ENCODE results near the gene HFM1.

The HFM1 gene

GRCh38 chr1:91412371-91412770 lies 7.7 kb upstream of the HFM1 start:
- Histone ChIP-seq H3K4me3 (ENCODE audit: low read length in 2 of 2) (no peak overlapping the region), H3K4me1 (ENCODE audit: control insufficient read depth in 2 of 2, insufficient read depth in 2 of 2, low read length in 2 of 2) (no peaks in the 10 kb centered on the region), H3K36me3 (ENCODE audit: control insufficient read depth in 2 of 2, insufficient read depth in 2 of 2, low read length in 2 of 2) (no peaks in the 10 kb centered on the region), H3K9me3 (ENCODE audit: control insufficient read depth in 2 of 2, low read length in 2 of 2) (no peaks in the 10 kb centered on the region), H3K27me3 (ENCODE audit: control insufficient read depth in 2 of 2, insufficient read depth in 2 of 2, low read length in 2 of 2) (peaks cover 0 to 3% of the 10 kb centered on the region in 2 donors), H3K27ac (ENCODE audit: low read depth in 2 of 2, low read length in 2 of 2) (no peak overlapping the region), H3K9ac (ENCODE audit: low read depth in 1 of 2, low read length in 2 of 2) (no peak overlapping the region)

GRCh38 chr1:91406773-91407389 lies 2.2 kb upstream of the HFM1 start:
- no peak overlapping the region for H3K4me3 ChIP-seq (ENCODE audit: low read length in 2 of 2)
- no peak overlapping the region for H3K9ac ChIP-seq (ENCODE audit: low read depth in 1 of 2, low read length in 2 of 2)
- peaks cover 2% of the 10 kb centered on the region in 2 donors for H3K4me1 ChIP-seq (ENCODE audit: control insufficient read depth in 2 of 2, insufficient read depth in 2 of 2, low read length in 2 of 2)
- peaks cover 0 to 4% of the 10 kb centered on the region in 2 donors for H3K27me3 ChIP-seq (ENCODE audit: control insufficient read depth in 2 of 2, insufficient read depth in 2 of 2, low read length in 2 of 2)
- no peak overlapping the region for H3K27ac ChIP-seq (ENCODE audit: low read depth in 2 of 2, low read length in 2 of 2)
- H3K36me3 ChIP-seq (ENCODE audit: control insufficient read depth in 2 of 2, insufficient read depth in 2 of 2, low read length in 2 of 2): no peaks in the 10 kb centered on the region
- H3K9me3 ChIP-seq (ENCODE audit: control insufficient read depth in 2 of 2, low read length in 2 of 2): no peaks in the 10 kb centered on the region

GRCh38 chr1:91402023-91402422 lies 2.6 kb downstream of the HFM1 start:
- no peaks in the 10 kb centered on the region for H3K36me3 ChIP-seq (ENCODE audit: control insufficient read depth in 2 of 2, insufficient read depth in 2 of 2, low read length in 2 of 2)
- peaks cover 0 to 4% of the 10 kb centered on the region in 2 donors for H3K27me3 ChIP-seq (ENCODE audit: control insufficient read depth in 2 of 2, insufficient read depth in 2 of 2, low read length in 2 of 2)
- no peak overlapping the region for H3K27ac ChIP-seq (ENCODE audit: low read depth in 2 of 2, low read length in 2 of 2)
- H3K4me1 ChIP-seq (ENCODE audit: control insufficient read depth in 2 of 2, insufficient read depth in 2 of 2, low read length in 2 of 2): peaks cover 2% of the 10 kb centered on the region in 2 donors
- H3K4me3 ChIP-seq (ENCODE audit: low read length in 2 of 2): no peak overlapping the region
- no peaks in the 10 kb centered on the region for H3K9me3 ChIP-seq (ENCODE audit: control insufficient read depth in 2 of 2, low read length in 2 of 2)
- H3K9ac ChIP-seq (ENCODE audit: low read depth in 1 of 2, low read length in 2 of 2): no peak overlapping the region

GRCh38 chr1:91400133-91400725 lies 4.4 kb downstream of the HFM1 start:
- Histone ChIP-seq H3K36me3 (ENCODE audit: control insufficient read depth in 2 of 2, insufficient read depth in 2 of 2, low read length in 2 of 2) (no peaks in the 10 kb centered on the region), H3K9ac (ENCODE audit: low read depth in 1 of 2, low read length in 2 of 2) (no peak overlapping the region), H3K9me3 (ENCODE audit: control insufficient read depth in 2 of 2, low read length in 2 of 2) (no peaks in the 10 kb centered on the region), H3K27ac (ENCODE audit: low read depth in 2 of 2, low read length in 2 of 2) (no peak overlapping the region), H3K27me3 (ENCODE audit: control insufficient read depth in 2 of 2, insufficient read depth in 2 of 2, low read length in 2 of 2) (peaks cover 0 to 4% of the 10 kb centered on the region in 2 donors), H3K4me3 (ENCODE audit: low read length in 2 of 2) (no peak overlapping the region), H3K4me1 (ENCODE audit: control insufficient read depth in 2 of 2, insufficient read depth in 2 of 2, low read length in 2 of 2) (peaks cover 2% of the 10 kb centered on the region in 2 donors)

GRCh38 chr1:91398291-91398690 lies 6.3 kb downstream of the HFM1 start:
- Histone ChIP-seq H3K27me3 (ENCODE audit: control insufficient read depth in 2 of 2, insufficient read depth in 2 of 2, low read length in 2 of 2) (no peaks in the 10 kb centered on the region), H3K4me3 (ENCODE audit: low read length in 2 of 2) (no peak overlapping the region), H3K4me1 (ENCODE audit: control insufficient read depth in 2 of 2, insufficient read depth in 2 of 2, low read length in 2 of 2) (no peaks in the 10 kb centered on the region), H3K36me3 (ENCODE audit: control insufficient read depth in 2 of 2, insufficient read depth in 2 of 2, low read length in 2 of 2) (no peaks in the 10 kb centered on the region), H3K9me3 (ENCODE audit: control insufficient read depth in 2 of 2, low read length in 2 of 2) (no peaks in the 10 kb centered on the region), H3K27ac (ENCODE audit: low read depth in 2 of 2, low read length in 2 of 2) (no peak overlapping the region), H3K9ac (ENCODE audit: low read depth in 1 of 2, low read length in 2 of 2) (no peak overlapping the region)

- H3K4me3 ChIP-seq (ENCODE audit: low read length in 2 of 2): no peak overlapping the region
- H3K4me1 ChIP-seq (ENCODE audit: control insufficient read depth in 2 of 2, insufficient read depth in 2 of 2, low read length in 2 of 2): no peaks in the 10 kb centered on the region
- no peaks in the 10 kb centered on the region for H3K27me3 ChIP-seq (ENCODE audit: control insufficient read depth in 2 of 2, insufficient read depth in 2 of 2, low read length in 2 of 2)
- no peaks in the 10 kb centered on the region for H3K9me3 ChIP-seq (ENCODE audit: control insufficient read depth in 2 of 2, low read length in 2 of 2)
- no peak overlapping the region for H3K9ac ChIP-seq (ENCODE audit: low read depth in 1 of 2, low read length in 2 of 2)
- no peaks in the 10 kb centered on the region for H3K36me3 ChIP-seq (ENCODE audit: control insufficient read depth in 2 of 2, insufficient read depth in 2 of 2, low read length in 2 of 2)
- H3K27ac ChIP-seq (ENCODE audit: low read depth in 2 of 2, low read length in 2 of 2): no peak overlapping the region
Measured at GRCh38 chr1:91397605-91398004, 7.0 kb downstream of the HFM1 start.

GRCh38 chr1:91393042-91393441 lies 11.6 kb downstream of the HFM1 start:
- Histone ChIP-seq H3K4me1 (ENCODE audit: control insufficient read depth in 2 of 2, insufficient read depth in 2 of 2, low read length in 2 of 2) (no peaks in the 10 kb centered on the region), H3K27me3 (ENCODE audit: control insufficient read depth in 2 of 2, insufficient read depth in 2 of 2, low read length in 2 of 2) (no peaks in the 10 kb centered on the region), H3K4me3 (ENCODE audit: low read length in 2 of 2) (no peak overlapping the region), H3K36me3 (ENCODE audit: control insufficient read depth in 2 of 2, insufficient read depth in 2 of 2, low read length in 2 of 2) (no peaks in the 10 kb centered on the region), H3K9ac (ENCODE audit: low read depth in 1 of 2, low read length in 2 of 2) (no peak overlapping the region), H3K27ac (ENCODE audit: low read depth in 2 of 2, low read length in 2 of 2) (no peak overlapping the region), H3K9me3 (ENCODE audit: control insufficient read depth in 2 of 2, low read length in 2 of 2) (no peaks in the 10 kb centered on the region)

- Histone ChIP-seq H3K4me3 (ENCODE audit: low read length in 2 of 2) (no peak overlapping the region), H3K9me3 (ENCODE audit: control insufficient read depth in 2 of 2, low read length in 2 of 2) (no peaks in the 10 kb centered on the region), H3K9ac (ENCODE audit: low read depth in 1 of 2, low read length in 2 of 2) (no peak overlapping the region), H3K4me1 (ENCODE audit: control insufficient read depth in 2 of 2, insufficient read depth in 2 of 2, low read length in 2 of 2) (no peaks in the 10 kb centered on the region), H3K27me3 (ENCODE audit: control insufficient read depth in 2 of 2, insufficient read depth in 2 of 2, low read length in 2 of 2) (no peaks in the 10 kb centered on the region), H3K27ac (ENCODE audit: low read depth in 2 of 2, low read length in 2 of 2) (no peak overlapping the region), H3K36me3 (ENCODE audit: control insufficient read depth in 2 of 2, insufficient read depth in 2 of 2, low read length in 2 of 2) (no peaks in the 10 kb centered on the region)
Measured at GRCh38 chr1:91386109-91386508, 18.5 kb downstream of the HFM1 start.

- H3K9me3 ChIP-seq (ENCODE audit: control insufficient read depth in 2 of 2, low read length in 2 of 2): no peaks in the 10 kb centered on the region
- H3K27ac ChIP-seq (ENCODE audit: low read depth in 2 of 2, low read length in 2 of 2): no peak overlapping the region
- no peaks in the 10 kb centered on the region for H3K36me3 ChIP-seq (ENCODE audit: control insufficient read depth in 2 of 2, insufficient read depth in 2 of 2, low read length in 2 of 2)
- no peak overlapping the region for H3K9ac ChIP-seq (ENCODE audit: low read depth in 1 of 2, low read length in 2 of 2)
- H3K27me3 ChIP-seq (ENCODE audit: control insufficient read depth in 2 of 2, insufficient read depth in 2 of 2, low read length in 2 of 2): no peaks in the 10 kb centered on the region
- no peaks in the 10 kb centered on the region for H3K4me1 ChIP-seq (ENCODE audit: control insufficient read depth in 2 of 2, insufficient read depth in 2 of 2, low read length in 2 of 2)
- H3K4me3 ChIP-seq (ENCODE audit: low read length in 2 of 2): no peak overlapping the region
Measured at GRCh38 chr1:91383456-91383855, 21.2 kb downstream of the HFM1 start.

GRCh38 chr1:91381844-91382243 lies 22.8 kb downstream of the HFM1 start:
- Histone ChIP-seq H3K27ac (ENCODE audit: low read depth in 2 of 2, low read length in 2 of 2) (no peak overlapping the region), H3K9me3 (ENCODE audit: control insufficient read depth in 2 of 2, low read length in 2 of 2) (no peaks in the 10 kb centered on the region), H3K4me3 (ENCODE audit: low read length in 2 of 2) (no peak overlapping the region), H3K27me3 (ENCODE audit: control insufficient read depth in 2 of 2, insufficient read depth in 2 of 2, low read length in 2 of 2) (no peaks in the 10 kb centered on the region), H3K36me3 (ENCODE audit: control insufficient read depth in 2 of 2, insufficient read depth in 2 of 2, low read length in 2 of 2) (no peaks in the 10 kb centered on the region), H3K4me1 (ENCODE audit: control insufficient read depth in 2 of 2, insufficient read depth in 2 of 2, low read length in 2 of 2) (no peaks in the 10 kb centered on the region), H3K9ac (ENCODE audit: low read depth in 1 of 2, low read length in 2 of 2) (no peak overlapping the region)

All from mucosa of rectum (tissue), 2 donors.